NOMO-1 treated with dmso at 0.1 percent for 144 hours (cell line): ENCODE measurements around the gene ULBP1.
A peak's percentile ranks its signal among the peaks of the same experiment; 100 is the strongest.
"Not testable (repeated sequence)": the region's sequence is repeated elsewhere in the genome, so short reads cannot be mapped to it uniquely, and the experiment has no call there.

Experiments used
- DNase-seq: peaks from one replicate; lab custom pipeline; 2025; ENCODE audit not compliant: unreplicated experiment; lab: John Stamatoyannopoulos, UW

ULBP1 gene

GRCh38 chr6:150003599-150003998, 39.9 kb downstream of the ULBP1 start:
- not testable (repeated sequence) for DNase-seq

- no peak for DNase-seq
Measured at GRCh38 chr6:150004101-150004782, 40.5 kb downstream of the ULBP1 start.

- DNase-seq = peak; percentile 91
Measured at GRCh38 chr6:150004783-150005717, 41.3 kb downstream of the ULBP1 start.

GRCh38 chr6:150005761-150006651, 42.3 kb downstream of the ULBP1 start:
- no peak for DNase-seq

GRCh38 chr6:150006961-150007464, 43.3 kb downstream of the ULBP1 start:
- DNase-seq = no peak

GRCh38 chr6:150008588-150008987, 44.8 kb downstream of the ULBP1 start:
- DNase-seq = no peak

- DNase-seq = not testable (repeated sequence)
Measured at GRCh38 chr6:150012846-150013784, 49.4 kb downstream of the ULBP1 start.

- DNase-seq = not testable (repeated sequence)
Measured at GRCh38 chr6:150013785-150014622, 50.3 kb downstream of the ULBP1 start.

- not testable (repeated sequence) for DNase-seq
Measured at GRCh38 chr6:150014623-150015280, 51.0 kb downstream of the ULBP1 start.

- not testable (repeated sequence) for DNase-seq
Measured at GRCh38 chr6:150015281-150016001, 51.7 kb downstream of the ULBP1 start.

GRCh38 chr6:150016324-150017185, 52.8 kb downstream of the ULBP1 start:
- peak; percentile 26 for DNase-seq

- DNase-seq = not testable (repeated sequence)
Measured at GRCh38 chr6:150017186-150017521, 53.4 kb downstream of the ULBP1 start.

GRCh38 chr6:150018846-150019580, 55.3 kb downstream of the ULBP1 start:
- DNase-seq = no peak

GRCh38 chr6:150021870-150022269, 58.1 kb downstream of the ULBP1 start:
- DNase-seq = not testable (repeated sequence)
